Epithelial cell of proximal tubule (primary cell): Measurements from ENCODE around the gene KIRREL3. TPM values are rescaled to one million over a fixed set of nuclear protein-coding genes. Genes with fewer than 3 reads are reported as not detected.

Source experiments
- DNase-seq: peaks from one replicate; pipeline ENCODE4 v3.0.0-alpha.2; 2011; ENCODE audit warnings: low read depth
- H3K4me3 ChIP-seq: 2 replicates; pipeline ENCODE4 v1.5.1; 2011; ENCODE audit warnings: low read depth, mild to moderate bottlenecking, low read length
- total RNA-seq: library from RNA; depleted of rRNA; stranded (reverse); fragments of >200 nt; gene quantifications from 2 replicates; pipeline ENCODE4 v1.2.3, GENCODE V29; 2015
- TF ChIP-seq, protein P1 (sequence below): conservative IDR thresholded peaks from 2 replicates; pipeline ENCODE4 v1.5.1; 2012; ENCODE audit warnings: low read depth, mild to moderate bottlenecking, low read length

The KIRREL3 gene
- total RNA-seq, 1 donor from 2014 or later = 5.1 TPM

DNA sequence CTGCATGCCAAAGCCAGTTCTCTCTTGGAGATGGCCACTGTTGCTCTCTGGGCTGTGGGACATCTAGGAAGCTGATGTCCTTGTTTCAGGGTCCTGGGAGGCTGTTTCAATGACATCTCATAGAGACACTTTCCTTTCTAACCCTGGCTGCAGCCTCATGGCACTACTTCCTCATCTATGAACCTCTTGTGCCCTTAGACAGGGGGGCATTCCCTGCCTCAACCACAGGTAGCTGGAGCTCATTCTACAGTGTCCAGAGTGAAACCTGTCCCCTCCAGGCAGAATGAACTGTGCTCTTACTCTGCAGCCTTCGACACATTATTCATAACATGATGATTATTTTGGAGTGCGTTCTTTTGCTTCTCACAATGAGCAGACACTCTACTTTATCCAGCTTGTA lies 335.9 kb downstream of the KIRREL3 start:
- TF ChIP-seq, protein P1, sequence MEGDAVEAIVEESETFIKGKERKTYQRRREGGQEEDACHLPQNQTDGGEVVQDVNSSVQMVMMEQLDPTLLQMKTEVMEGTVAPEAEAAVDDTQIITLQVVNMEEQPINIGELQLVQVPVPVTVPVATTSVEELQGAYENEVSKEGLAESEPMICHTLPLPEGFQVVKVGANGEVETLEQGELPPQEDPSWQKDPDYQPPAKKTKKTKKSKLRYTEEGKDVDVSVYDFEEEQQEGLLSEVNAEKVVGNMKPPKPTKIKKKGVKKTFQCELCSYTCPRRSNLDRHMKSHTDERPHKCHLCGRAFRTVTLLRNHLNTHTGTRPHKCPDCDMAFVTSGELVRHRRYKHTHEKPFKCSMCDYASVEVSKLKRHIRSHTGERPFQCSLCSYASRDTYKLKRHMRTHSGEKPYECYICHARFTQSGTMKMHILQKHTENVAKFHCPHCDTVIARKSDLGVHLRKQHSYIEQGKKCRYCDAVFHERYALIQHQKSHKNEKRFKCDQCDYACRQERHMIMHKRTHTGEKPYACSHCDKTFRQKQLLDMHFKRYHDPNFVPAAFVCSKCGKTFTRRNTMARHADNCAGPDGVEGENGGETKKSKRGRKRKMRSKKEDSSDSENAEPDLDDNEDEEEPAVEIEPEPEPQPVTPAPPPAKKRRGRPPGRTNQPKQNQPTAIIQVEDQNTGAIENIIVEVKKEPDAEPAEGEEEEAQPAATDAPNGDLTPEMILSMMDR = no peak
- H3K4me3 ChIP-seq = no peak overlapping the region
- no peak for DNase-seq

DNA sequence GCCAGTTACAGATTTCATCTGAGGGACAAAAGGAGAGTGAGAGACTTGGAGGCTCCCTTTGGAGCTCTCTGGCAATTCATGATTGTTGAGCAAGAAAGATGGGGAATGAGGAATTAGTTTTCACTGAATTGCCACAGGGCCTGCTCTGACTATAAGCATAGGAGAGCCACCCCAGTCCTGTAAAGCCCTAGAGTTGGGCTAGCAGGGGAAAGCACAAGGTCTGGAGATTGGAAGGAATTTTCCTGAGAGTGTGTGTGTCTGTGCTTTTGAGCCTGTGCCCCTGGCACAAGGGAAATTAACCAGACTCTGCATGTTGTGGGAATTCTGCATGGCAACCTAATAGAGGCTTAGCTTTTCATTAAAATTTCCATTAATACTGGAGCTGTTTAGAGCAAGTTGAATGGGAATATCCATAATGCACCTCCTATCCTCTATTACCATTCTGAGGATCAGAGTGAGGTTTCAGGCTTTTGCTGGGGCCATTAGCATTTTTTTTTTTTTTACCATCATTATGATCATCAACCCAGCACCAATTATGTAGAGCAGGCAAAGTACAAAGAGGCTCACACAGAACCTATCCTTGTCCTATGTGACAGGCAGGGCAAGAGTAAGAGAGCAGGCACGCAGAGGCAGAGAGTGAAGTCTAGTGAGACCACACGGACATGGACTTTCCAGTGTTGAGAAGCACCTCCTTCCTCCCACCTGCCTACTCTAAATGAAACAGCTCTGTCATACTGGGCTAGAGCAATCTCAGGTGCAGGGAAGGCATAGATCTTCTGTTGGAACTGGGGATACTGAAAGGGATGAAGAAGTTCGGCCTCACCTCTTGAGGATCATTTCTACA lies 336.6 kb downstream of the KIRREL3 start:
- DNase-seq = no peak
- TF ChIP-seq, protein P1 = no peak
- H3K4me3 ChIP-seq = no peak overlapping the region

DNA sequence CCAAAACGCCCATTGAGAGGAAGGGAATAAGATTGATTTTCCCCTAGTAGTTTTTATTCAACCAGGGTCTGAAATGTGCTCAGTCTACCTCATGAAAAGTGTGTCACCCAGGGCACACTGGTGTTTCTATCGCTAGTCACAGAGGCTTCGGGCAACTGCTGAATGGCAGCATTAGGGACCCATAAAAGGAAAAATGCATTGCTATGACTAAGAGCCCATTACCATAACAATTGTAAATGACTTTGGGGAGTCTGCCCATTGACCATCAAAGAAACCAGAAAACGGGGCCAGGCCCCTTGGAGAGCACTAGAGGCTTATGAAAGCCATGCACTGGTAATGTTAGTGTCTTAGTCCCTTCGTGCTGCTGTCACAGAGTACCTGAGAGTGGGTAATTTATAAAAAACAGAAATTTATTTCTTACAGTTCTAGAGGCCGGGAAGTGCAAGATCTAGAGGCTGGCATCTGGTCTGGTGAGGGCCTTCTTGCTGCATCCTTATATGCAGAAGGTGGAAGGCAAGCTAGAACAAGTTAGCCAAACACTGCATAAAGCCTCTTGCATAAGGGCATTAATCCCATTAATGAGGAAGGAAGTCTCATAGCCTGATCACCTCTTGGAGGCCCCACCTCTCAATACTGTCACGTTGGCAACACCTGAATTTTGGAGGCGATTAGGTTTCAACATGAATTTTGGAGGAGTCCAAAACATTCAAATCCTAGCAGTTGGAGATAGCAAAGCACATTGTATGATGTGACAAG lies 338.4 kb downstream of the KIRREL3 start:
- TF ChIP-seq, protein P1 = no peak
- DNase-seq = no peak
- H3K4me3 ChIP-seq = no peak overlapping the region

DNA sequence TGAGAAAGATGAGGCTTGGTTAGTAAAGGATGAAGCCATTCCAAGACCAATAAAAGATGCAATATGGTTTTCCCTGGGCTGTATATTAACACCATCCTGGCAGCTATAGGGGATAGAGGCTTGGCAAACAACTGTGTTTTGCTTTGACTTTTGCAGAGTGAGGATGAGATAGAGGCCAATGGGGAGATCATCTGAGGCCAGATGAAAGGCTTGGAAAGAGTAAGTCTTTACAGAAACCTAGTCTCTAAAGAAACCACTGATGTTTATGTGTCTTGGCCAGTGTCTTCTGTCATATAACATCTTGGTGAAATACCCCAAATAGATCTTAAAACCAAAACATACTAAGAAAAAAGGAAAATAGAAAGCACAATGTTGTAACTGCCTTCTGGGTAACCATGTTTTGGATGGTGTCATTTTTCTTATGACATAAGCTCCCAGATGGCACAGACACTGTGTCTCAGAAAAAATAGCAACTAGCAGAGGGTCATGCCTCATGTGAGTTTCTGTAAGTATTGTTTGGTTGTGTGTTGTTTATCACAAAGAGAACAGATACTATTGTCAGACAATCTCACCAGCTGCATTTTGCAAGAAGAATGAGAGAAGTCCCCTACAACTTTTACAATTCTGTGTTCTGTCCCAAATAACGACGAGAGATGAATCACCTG lies 339.7 kb downstream of the KIRREL3 start:
- no peak for DNase-seq
- TF ChIP-seq, protein P1 = no peak
- H3K4me3 ChIP-seq = no peak overlapping the region

DNA sequence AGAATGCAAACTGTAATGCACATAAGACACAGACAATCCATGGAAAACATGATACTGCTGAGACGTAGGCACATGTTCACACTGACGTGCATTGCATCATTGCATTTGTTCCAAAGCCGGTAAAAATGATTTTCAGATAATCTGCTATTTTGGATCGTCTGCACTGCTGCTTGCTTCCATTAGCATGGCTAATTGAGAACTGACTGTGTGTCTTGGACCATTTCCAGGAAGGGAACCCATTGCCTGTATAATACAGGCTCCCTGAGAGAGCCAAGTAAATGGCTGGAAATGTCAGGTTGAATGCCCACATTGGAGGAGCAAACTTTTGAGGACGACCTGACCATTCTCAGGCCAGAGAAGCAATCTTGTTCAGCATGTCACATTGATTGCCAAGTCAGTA lies 340.2 kb downstream of the KIRREL3 start:
- no peak for DNase-seq
- TF ChIP-seq, protein P1 = no peak
- no peak overlapping the region for H3K4me3 ChIP-seq

GRCh38 chr11:126658306-126659056 lies 342.1 kb downstream of the KIRREL3 start:
- H3K4me3 ChIP-seq = no peak overlapping the region
- no peak for DNase-seq
- TF ChIP-seq, protein P1 = no peak
